Stimulated activated naive CD8-positive, alpha-beta T cell treated with anti-CD3 and anti-CD28 coated beads, Interleukin-15, Interleukin-2, amounts not matched to agents 100 ng/mL and 50 ng/mL, for 24 hours (primary cell): ENCODE data around the gene CCM2.
A peak's percentile ranks its signal among the peaks of the same experiment; 100 is the strongest.
"Not testable (repeated sequence)": the region's sequence is repeated elsewhere in the genome, so short reads cannot be mapped to it uniquely, and the experiment has no call there.

ENCODE experiments used
- H3K27ac Mint-ChIP-seq: one replicate; pipeline ENCODE4 v1.8.0; 2021; ENCODE audit warnings: mild to moderate bottlenecking, mixed read lengths
- H3K27me3 Mint-ChIP-seq: one replicate; pipeline ENCODE4 v1.8.0; 2021; ENCODE audit warnings: mixed read lengths
- H3K36me3 Mint-ChIP-seq: one replicate; pipeline ENCODE4 v1.8.0; 2021; ENCODE audit warnings: low read depth, mixed read lengths
- H3K4me1 Mint-ChIP-seq: one replicate; pipeline ENCODE4 v1.8.0; 2021; ENCODE audit warnings: low read depth, mixed read lengths
- H3K4me3 Mint-ChIP-seq: one replicate; pipeline ENCODE4 v1.8.0; 2021; ENCODE audit warnings: mild to moderate bottlenecking, mixed read lengths
- H3K9me3 Mint-ChIP-seq: one replicate; pipeline ENCODE4 v1.8.0; 2021; ENCODE audit warnings: mixed read lengths

CCM2 gene

DNA sequence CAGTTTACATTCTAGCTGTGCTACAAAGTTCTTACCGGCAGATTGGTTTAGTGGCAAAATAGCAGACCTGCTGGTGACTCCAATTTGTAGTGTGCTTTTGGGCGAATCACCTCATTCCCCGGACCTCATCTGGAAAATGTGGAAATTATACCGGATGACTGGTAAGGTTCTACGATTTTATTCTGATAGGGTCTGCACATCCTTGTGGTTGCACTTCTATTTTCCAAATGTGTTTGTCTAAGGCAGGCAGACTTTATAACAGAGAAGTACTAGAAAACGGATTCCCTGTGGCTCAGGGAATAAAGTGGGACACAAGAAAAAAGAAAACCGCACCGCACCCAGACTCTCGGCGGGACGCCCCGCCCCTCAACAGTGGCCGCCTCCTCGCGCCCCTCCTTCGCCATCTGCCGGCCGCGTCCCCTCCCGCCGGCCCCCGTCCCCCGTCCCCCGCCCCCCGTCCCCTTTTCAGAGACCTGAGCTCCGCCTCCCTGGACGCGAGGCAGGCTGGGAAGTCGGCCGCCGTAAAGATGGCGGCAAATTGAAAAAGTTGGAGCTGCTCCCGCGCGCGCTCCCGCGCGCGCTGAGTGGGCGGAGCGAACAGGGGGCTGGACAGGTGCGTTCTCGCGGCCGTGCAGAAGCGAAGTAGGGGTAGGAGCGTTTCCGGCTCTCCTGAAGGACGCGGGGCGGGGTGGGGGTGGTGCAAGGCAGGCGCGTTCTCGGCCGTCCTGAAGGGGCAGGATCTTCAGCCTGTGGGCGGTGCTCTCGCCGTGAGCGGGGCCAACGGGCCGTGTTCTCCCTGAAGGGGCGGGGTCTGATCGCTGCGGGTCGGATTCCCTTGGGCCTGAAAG lies 532 bp upstream of the CCM2 start:
- Mint-ChIP-seq H3K4me3 (peak overlapping the region; percentile 93), H3K9me3 (no peaks in the 10 kb centered on the region), H3K27me3 (no peaks in the 10 kb centered on the region), H3K27ac (peak overlapping the region; percentile 91), H3K4me1 (peaks cover 60% of the 10 kb centered on the region), H3K36me3 (peaks cover 23% of the 10 kb centered on the region)

DNA sequence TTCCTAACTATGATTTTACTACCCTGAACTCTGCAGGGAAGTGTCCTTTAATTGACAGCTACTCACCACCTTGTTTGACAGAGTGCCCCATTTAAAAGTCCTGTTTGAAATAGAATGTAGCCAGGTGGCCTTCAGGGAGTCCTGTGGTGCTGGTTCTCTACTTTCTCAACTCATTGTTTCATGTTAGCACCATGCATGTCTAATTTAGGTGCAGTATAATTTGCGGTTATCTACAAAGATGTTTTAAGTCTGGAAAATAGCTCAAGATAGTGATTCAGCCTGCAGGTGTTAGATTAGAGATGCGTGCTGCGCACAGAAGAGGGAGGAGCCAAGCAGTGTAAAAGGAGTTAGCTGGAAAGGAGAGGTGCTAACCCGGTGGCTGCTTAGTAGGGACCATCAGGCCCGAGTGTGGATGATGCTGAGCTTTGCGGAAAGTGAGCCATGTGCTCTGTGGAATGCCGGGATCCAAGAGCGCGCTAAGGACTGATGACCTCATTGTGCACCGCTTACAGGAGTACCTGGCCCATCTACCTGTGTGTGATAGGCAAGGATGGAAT lies 1.2 kb downstream of the CCM2 start:
- Mint-ChIP-seq H3K27me3 (no peaks in the 10 kb centered on the region), H3K36me3 (peaks cover 30% of the 10 kb centered on the region), H3K27ac (peak overlapping the region; percentile 99), H3K4me1 (peaks cover 59% of the 10 kb centered on the region), H3K4me3 (peak overlapping the region; percentile 93), H3K9me3 (no peaks in the 10 kb centered on the region)

DNA sequence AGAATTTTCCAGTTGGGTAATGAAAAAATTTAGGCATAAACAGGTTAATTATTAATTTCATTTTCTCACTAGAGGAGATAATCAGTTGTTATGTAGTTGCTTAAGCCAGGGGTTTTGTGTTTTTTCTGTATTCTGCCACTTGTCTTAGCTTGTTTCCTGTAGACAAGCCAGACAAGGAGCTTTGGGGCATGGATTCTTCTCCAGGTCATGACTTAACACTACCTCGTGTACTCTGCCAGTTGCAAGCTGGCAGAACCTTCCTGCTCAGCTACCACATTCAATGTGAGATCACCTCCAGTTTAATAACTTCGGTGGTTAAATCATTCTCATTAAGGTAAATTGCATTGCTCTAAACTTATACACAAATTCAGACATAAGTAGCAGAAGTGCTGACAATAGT lies 1.8 kb downstream of the CCM2 start:
- Mint-ChIP-seq H3K27ac (peak overlapping the region; percentile 99), H3K4me1 (peaks cover 60% of the 10 kb centered on the region), H3K4me3 (peak overlapping the region; percentile 93), H3K9me3 (no peaks in the 10 kb centered on the region), H3K27me3 (no peaks in the 10 kb centered on the region), H3K36me3 (peaks cover 30% of the 10 kb centered on the region)

DNA sequence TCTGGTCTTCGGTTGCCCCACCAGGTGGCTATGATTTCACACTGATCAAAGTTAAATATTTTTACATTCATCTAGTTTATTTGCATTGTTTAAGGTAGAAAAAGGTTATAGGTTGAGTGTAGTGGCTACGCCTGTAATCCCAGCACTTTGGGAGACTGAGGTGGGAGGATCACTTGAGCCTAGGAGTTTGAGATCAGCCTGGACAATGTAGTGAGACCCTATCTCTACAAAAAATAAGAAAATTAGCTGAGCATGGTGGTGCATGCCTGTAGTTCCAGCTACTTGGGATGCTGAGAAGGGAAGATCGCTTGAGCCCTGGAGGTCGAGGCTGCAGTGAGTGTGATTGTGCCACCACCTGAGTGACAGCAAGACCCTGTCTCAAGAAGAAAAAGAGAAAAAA lies 3.8 kb downstream of the CCM2 start:
- no peak overlapping the region for H3K4me3 Mint-ChIP-seq
- H3K4me1 Mint-ChIP-seq, result peaks cover 70% of the 10 kb centered on the region
- peaks cover 40% of the 10 kb centered on the region for H3K36me3 Mint-ChIP-seq
- no peaks in the 10 kb centered on the region for H3K27me3 Mint-ChIP-seq
- H3K9me3 Mint-ChIP-seq, result no peaks in the 10 kb centered on the region
- no peak overlapping the region for H3K27ac Mint-ChIP-seq

DNA sequence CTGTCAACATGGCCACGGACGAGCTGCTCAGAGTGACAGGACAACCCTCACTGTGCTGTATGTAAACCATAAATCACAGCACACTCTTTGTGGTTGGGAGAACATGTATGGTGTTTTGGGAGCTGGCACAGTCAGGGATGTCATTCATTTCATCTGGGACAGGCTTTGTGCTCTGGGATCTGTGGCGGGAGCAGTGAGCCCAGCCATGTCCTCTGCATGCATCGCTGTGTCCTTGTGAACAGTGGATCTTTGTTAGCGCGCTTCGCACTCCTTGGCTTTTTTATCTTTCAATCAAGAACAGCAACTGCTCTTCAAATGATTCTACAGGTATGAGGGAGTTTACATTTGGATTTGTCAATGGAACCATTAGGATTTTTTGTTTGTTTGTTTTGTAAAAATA lies 7.1 kb downstream of the CCM2 start:
- Mint-ChIP-seq H3K4me3 (peak overlapping the region; percentile 7), H3K36me3 (peaks cover 43% of the 10 kb centered on the region), H3K9me3 (no peaks in the 10 kb centered on the region), H3K27ac (peak overlapping the region; percentile 88), H3K27me3 (no peaks in the 10 kb centered on the region), H3K4me1 (peaks cover 69% of the 10 kb centered on the region)

DNA sequence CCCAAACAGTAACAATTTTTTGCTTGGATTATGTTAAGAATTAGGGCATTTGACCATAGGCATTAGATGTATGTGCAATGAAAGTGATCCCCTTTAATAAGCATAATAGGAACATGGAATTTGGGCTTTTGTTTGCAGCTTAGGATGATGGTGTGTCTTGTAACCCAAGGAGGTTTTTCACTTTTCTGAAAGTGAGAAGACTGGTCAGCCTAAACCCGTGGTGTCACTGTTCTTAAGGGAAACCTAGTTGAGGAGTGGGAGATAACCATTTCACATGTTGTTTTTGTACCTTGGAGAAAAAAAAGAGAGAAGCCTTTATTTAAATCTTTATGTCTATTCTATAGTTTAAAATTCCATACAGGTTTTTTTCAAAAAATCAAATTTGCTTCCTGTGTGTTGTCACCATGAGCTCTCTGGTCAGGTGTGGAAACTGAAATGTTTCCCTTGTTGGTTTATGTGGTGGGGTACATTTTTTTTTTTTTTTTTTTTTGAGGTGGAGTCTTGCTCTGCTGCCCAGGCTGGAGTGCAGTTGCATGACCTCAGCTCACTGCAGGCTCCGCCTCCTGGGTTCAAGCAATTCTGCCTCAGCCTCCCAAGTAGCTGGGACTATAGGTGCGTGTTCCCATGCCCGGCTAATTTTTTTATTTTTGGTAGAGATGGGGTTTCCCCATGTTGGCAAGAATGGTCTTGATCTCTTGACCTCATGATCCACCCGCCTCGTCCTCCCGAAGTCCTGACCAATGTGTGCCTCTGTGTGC lies 7.7 kb downstream of the CCM2 start:
- H3K27me3 Mint-ChIP-seq, result no peaks in the 10 kb centered on the region
- H3K4me3 Mint-ChIP-seq, result peak overlapping the region; percentile 66
- H3K4me1 Mint-ChIP-seq, result peaks cover 69% of the 10 kb centered on the region
- H3K9me3 Mint-ChIP-seq, result no peaks in the 10 kb centered on the region
- peak overlapping the region; percentile 88 for H3K27ac Mint-ChIP-seq
- peaks cover 48% of the 10 kb centered on the region for H3K36me3 Mint-ChIP-seq

DNA sequence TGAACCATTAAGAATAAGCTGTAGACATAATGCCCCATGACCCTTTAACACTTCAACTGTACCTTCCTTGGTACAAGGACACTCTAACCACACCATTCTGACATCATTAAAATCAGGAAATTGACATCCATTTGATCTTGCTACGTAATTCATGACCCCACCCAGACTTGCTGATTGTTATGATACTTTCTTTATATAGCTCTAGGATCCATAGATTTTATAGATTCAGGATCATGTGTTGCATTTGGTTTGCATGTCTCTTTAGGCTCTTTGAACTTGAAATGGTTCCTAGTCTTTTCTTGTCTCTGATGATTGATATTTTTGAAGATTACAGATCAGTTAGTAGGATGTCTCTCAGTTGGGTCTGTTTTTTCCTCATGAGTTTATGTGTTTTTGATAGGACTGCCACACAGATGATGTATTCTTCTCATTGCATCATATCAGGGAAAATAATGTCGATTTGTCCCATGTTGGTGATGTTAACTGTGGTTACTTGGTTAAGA lies 13.5 kb downstream of the CCM2 start:
- Mint-ChIP-seq H3K9me3 (no peaks in the 10 kb centered on the region), H3K36me3 (peaks cover 41% of the 10 kb centered on the region), H3K27ac (no peak overlapping the region), H3K4me1 (peaks cover 36% of the 10 kb centered on the region), H3K27me3 (no peaks in the 10 kb centered on the region), H3K4me3 (no peak overlapping the region)

DNA sequence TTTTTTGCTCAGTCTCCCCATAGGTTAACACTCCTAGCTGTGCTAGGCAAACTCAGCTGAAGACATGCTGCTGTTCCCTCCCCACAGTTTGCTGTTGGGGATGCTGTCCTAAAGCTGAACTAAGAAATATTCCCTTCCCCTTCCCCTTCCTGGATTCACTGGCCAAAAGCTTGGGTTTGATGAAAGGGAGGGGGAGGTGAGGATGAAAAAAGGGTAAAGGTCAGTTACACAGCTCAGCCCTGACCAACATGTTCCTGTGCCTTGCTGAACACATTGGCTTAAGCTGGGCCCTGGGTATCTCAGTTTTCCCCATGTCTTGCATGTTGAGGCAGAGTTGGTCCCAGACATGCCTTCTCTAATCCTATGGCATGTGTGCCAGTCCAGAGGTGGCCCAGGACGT lies 15.3 kb downstream of the CCM2 start:
- Mint-ChIP-seq H3K36me3 (peaks cover 36% of the 10 kb centered on the region), H3K9me3 (no peaks in the 10 kb centered on the region), H3K27ac (no peak overlapping the region), H3K4me3 (no peak overlapping the region), H3K27me3 (no peaks in the 10 kb centered on the region), H3K4me1 (peaks cover 22% of the 10 kb centered on the region)

DNA sequence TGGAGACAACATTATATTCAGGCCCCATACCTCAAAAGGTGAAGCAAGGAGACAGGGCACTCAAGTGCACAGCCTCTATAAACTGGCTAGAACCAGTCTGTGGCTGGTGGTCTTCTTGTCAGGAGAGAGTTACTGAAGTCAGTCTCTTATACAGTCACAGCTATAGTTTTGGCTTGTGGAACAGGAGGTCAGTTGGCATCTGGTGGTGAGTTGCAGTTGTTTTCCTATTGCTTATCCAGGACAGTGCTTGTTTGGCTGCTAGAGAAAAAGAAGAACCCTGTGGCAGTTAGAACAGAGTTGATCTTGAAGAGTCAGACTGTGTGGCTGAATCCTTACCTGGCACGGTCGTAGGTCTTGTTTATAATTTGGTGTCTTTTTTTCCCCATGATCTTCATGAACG lies 17.3 kb downstream of the CCM2 start:
- Mint-ChIP-seq H3K9me3 (no peaks in the 10 kb centered on the region), H3K27ac (no peak overlapping the region), H3K27me3 (no peaks in the 10 kb centered on the region), H3K4me1 (peaks cover 38% of the 10 kb centered on the region), H3K36me3 (peaks cover 32% of the 10 kb centered on the region), H3K4me3 (no peak overlapping the region)

DNA sequence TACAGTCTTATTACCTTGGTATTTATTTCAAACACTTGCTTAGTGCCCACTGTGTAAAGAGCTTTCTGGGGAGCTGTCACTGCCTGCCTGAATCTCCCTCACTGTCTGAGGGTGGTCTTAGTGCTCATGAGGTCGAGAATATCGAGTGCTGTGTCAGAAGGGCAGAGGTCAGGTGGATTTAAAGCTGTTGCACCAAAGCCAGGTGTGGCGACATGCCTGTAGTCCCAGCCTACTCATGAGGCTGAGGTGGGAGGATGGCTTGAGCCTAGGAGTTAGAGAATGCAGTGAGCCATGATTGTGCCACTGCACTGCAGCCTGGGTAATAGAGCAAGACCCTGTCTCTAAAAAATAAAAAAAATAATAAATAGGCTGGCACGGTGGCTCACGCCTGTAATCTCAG lies 20.9 kb downstream of the CCM2 start:
- H3K36me3 Mint-ChIP-seq, result peaks cover 28% of the 10 kb centered on the region
- no peaks in the 10 kb centered on the region for H3K27me3 Mint-ChIP-seq
- H3K9me3 Mint-ChIP-seq, result no peaks in the 10 kb centered on the region
- no peak overlapping the region for H3K4me3 Mint-ChIP-seq
- H3K4me1 Mint-ChIP-seq, result peaks cover 38% of the 10 kb centered on the region
- H3K27ac Mint-ChIP-seq, result no peak overlapping the region

DNA sequence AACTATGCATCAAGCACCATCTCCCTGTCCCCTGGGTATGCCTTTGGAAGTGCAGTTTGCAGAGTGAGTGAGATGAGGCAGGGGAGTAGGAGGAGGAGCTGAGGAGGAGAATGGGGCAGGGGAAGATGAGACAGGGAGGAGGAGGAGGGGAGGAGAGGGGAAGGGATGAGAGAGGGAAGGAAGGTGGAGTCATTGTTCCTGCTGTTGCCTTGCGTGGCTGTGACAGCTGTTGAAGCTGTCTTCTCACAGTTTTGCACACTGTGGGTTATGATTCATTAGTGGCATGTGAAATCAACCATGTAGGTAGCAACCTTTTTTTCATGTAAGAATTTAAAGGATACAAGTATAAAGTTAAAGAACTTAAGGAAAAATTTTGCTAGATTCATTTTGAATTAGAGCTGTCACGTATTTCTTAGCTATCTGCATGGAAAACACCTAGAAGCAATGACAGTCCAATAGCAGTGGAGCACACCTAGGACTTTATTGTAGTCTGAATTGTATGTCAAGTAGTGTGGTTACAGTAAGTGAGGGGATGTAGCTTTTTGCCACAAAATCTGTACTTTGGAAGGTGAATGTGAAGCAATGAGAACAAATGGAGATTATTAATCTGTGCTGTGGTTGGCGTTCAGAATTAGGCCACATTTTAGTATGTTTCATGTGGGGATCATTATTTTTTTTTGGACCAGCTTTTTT lies 21.7 kb downstream of the CCM2 start:
- Mint-ChIP-seq H3K9me3 (no peaks in the 10 kb centered on the region), H3K4me3 (peak overlapping the region; percentile 12), H3K36me3 (peaks cover 30% of the 10 kb centered on the region), H3K27ac (peak overlapping the region; percentile 56), H3K4me1 (peaks cover 44% of the 10 kb centered on the region), H3K27me3 (no peaks in the 10 kb centered on the region)

DNA sequence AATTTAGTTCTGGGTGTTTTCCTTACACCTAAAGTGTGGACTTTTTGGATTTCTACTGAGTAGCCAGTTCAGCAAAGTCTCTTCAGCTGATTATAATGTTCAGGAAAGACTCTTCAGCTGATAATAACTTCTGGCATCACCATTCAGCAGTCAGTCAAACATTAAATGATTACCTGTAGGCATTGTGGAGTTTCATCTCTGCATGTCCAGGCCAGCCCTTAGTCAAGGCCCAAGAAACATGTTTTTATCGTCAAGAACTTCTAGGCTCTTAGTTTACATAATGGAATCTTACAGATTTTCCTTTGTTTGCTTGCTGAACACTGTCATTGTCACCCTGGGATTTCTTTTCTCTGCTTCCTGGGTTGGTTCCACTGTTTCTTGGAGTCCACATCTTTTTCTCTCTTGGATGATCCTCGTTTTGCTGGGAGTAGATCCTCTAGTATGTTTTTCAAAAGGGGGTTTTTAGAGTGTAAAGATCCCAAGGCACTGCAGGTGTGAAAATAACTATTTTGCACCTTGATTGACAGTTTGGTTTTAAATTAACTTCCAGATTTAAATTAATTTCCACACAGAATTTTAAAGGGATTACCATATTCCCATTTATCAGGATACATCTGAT lies 24.2 kb downstream of the CCM2 start:
- no peak overlapping the region for H3K27ac Mint-ChIP-seq
- H3K27me3 Mint-ChIP-seq, result no peaks in the 10 kb centered on the region
- peaks cover 69% of the 10 kb centered on the region for H3K4me1 Mint-ChIP-seq
- no peak overlapping the region for H3K4me3 Mint-ChIP-seq
- H3K36me3 Mint-ChIP-seq, result peaks cover 40% of the 10 kb centered on the region
- H3K9me3 Mint-ChIP-seq, result no peaks in the 10 kb centered on the region

DNA sequence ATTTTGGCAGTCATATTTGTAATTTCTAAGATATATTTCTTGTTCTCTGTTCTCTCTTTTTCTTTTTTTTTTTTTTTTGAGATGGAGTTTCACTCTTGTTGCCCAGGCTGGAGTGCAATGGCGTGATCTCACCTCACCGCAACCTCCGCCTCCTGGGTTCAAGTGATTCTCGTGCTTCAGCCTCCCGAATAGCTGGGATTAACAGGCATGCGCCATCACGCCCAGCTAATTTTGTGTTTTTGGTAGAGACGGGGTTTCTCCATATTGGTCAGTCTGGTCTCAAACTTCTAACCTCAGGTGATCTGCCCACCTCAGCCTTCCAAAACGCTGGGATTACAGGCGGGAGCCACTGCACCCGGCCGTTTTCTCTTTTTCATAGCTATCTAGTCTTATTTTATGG lies 25.5 kb downstream of the CCM2 start:
- H3K27me3 Mint-ChIP-seq, H3K9me3 Mint-ChIP-seq: not testable (repeated sequence)
- peaks cover 81% of the 10 kb centered on the region for H3K4me1 Mint-ChIP-seq
- peaks cover 45% of the 10 kb centered on the region for H3K36me3 Mint-ChIP-seq
- H3K4me3 Mint-ChIP-seq, result peak overlapping the region; percentile 3
- H3K27ac Mint-ChIP-seq, result peak overlapping the region; percentile 70

DNA sequence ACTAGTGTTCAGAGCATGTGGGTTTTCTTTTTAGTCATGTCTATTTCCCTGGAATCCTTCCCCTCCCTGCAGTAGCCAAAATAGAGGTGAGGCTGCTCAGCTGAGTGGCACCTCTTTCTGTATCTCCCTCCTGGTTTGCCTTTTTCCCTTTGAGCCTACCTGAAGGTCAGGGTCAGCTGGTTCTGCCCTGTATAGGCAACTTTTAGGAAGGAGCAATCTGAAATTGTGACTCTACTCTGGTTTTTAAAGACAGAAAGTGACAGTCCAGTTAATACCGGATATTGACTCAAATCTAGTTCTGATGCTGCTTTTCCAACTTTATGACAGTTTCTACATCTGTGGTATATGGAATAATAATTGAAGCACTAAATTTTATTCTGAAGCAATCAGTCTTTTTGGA lies 26.0 kb downstream of the CCM2 start:
- Mint-ChIP-seq H3K4me1 (peaks cover 77% of the 10 kb centered on the region), H3K36me3 (peaks cover 45% of the 10 kb centered on the region), H3K4me3 (peak overlapping the region; percentile 3), H3K27ac (peak overlapping the region; percentile 70), H3K27me3 (no peaks in the 10 kb centered on the region), H3K9me3 (no peaks in the 10 kb centered on the region)
